ENCODE data around the gene ALCAM.

The ALCAM gene

GRCh38 chr3:105619651-105620050 is 252.9 kb downstream of the ALCAM start:
- DNase-seq (ENCODE audit: extremely low read depth, low read depth) = no peak
- no peak for TF ChIP-seq CTCF (IDR thresholded peaks at IDR 0.05; ENCODE audit: low read depth, low read length, missing control alignments)
- no peak overlapping the region for H3K4me3 ChIP-seq (replicated peaks; ENCODE audit: low read depth, low read length)

- DNase-seq (ENCODE audit: extremely low read depth, low read depth) = no peak
- TF ChIP-seq CTCF (IDR thresholded peaks at IDR 0.05; ENCODE audit: low read depth, low read length, missing control alignments) = no peak
- no peak overlapping the region for H3K4me3 ChIP-seq (replicated peaks; ENCODE audit: low read depth, low read length)
Measured at GRCh38 chr3:105620236-105620635, 253.5 kb downstream of the ALCAM start.

GRCh38 chr3:105622169-105622568 is 255.5 kb downstream of the ALCAM start:
- no peak overlapping the region for H3K4me3 ChIP-seq (replicated peaks; ENCODE audit: low read depth, low read length)
- DNase-seq (ENCODE audit: extremely low read depth, low read depth) = no peak
- TF ChIP-seq CTCF (IDR thresholded peaks at IDR 0.05; ENCODE audit: low read depth, low read length, missing control alignments) = no peak

All from HFF-Myc (cell line).